ENCODE data around the gene CKAP5. TPM values are rescaled to one million over a fixed set of nuclear protein-coding genes. Genes with fewer than 3 reads are reported as not detected.
"Not testable (repeated sequence)": the region's sequence is repeated elsewhere in the genome, so short reads cannot be mapped to it uniquely, and the experiment has no call there.

Gene CKAP5
- polyA plus RNA-seq, 5 donors = 62.4 to 138 (median 99.3) TPM

DNA sequence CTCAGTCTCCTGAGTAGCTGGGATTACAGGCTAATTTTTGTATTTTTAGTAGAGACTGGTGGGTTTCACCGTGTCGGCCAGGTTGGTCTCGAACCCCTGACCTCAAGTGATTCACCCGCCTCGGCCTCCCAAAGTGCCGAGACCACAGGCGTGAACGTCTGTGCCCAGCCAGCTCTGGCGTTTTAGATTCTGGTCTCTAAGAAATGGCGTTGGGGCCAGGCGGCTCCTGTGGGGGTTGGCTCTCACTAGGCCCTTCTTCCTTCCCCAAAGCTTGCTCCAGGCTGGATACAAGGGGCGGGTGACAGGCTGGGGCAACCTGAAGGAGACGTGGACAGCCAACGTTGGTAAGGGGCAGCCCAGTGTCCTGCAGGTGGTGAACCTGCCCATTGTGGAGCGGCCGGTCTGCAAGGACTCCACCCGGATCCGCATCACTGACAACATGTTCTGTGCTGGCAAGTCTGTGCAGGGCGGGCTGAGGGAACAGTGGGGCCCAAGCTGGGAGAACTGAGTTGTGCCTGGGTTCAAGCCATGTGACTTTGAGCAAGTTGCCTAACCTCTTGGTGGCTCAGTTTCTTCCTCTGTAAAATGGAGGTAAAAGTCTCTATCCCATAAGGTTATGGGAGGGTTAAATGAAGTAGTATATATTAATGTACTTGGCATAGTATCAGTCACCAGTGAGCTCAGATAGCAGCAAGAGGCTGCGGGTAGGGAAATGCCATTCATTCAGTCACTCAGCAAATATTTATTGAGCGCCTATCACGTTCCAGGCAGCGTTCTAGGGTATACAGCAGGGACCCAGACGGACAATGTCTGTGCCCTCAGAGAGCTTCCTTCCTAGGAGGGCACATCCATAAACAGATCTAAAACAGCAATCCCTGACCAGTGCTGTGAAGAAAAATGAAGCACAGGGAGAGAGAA is 116.7 kb downstream of the CKAP5 start:
- no peak for DNase-seq

DNA sequence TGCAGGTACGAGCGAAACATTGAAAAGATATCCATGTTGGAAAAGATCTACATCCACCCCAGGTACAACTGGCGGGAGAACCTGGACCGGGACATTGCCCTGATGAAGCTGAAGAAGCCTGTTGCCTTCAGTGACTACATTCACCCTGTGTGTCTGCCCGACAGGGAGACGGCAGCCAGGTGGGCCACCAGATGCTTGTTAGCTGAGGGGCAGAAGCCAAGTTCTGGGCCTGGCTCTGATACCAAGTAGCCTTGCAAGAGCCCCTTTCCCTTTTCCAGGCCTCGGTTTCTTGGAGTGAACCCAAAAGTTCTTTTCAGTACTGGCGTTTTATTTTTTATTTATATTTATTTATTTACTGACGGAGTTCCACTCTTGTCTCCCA is 117.4 kb downstream of the CKAP5 start:
- no peak for DNase-seq

DNA sequence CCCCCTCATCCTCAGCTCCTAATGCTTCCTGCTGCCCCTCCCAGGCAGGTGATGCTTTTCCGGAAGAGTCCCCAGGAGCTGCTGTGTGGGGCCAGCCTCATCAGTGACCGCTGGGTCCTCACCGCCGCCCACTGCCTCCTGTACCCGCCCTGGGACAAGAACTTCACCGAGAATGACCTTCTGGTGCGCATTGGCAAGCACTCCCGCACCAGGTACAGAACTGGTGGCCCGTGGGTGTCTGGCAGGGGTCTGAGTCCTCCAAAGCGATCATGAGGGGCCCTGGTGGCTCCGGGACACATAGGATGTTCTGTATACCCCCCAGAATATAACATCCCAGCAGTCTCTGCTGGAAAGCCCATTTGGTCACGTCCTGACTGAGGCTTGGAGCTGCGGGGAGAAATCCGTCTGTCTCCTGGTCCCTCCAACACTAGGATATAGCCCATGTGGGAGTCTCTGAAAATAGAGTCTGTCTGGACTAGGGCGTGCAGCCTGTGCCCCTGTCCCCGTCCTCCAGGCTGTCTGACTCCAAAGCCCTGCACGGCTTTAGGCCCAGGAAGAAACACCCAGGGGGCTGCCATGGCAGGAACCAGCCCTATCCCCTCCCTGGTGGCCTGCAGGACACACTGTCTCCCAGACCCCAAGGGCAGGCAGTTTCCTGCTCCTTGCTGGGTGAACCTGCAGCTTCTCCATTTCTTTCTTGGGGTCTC is 118.0 kb downstream of the CKAP5 start:
- no peak for DNase-seq

DNA sequence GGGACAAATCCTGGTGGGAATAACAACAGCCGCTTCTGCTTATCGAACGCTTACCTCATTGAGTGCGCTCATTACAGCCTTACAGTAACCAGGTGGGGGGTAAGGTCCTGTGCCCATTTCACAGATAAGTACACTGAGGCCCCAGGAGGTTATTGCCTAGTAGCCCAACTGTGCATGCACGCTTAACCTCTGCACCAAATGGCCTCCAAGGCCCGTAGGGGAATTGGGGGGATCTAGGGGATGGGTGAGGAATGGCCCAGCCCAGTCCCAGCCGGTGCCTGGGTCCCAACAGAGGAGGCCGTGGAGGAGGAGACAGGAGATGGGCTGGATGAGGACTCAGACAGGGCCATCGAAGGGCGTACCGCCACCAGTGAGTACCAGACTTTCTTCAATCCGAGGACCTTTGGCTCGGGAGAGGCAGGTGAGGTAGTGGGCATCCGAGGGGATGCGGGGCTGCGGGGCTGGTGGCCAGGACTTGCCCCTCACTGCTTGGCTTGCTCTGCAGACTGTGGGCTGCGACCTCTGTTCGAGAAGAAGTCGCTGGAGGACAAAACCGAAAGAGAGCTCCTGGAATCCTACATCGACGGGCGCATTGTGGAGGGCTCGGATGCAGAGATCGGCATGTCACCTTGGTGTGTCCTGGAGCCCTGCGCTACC is 119.7 kb downstream of the CKAP5 start:
- no peak for DNase-seq

DNA sequence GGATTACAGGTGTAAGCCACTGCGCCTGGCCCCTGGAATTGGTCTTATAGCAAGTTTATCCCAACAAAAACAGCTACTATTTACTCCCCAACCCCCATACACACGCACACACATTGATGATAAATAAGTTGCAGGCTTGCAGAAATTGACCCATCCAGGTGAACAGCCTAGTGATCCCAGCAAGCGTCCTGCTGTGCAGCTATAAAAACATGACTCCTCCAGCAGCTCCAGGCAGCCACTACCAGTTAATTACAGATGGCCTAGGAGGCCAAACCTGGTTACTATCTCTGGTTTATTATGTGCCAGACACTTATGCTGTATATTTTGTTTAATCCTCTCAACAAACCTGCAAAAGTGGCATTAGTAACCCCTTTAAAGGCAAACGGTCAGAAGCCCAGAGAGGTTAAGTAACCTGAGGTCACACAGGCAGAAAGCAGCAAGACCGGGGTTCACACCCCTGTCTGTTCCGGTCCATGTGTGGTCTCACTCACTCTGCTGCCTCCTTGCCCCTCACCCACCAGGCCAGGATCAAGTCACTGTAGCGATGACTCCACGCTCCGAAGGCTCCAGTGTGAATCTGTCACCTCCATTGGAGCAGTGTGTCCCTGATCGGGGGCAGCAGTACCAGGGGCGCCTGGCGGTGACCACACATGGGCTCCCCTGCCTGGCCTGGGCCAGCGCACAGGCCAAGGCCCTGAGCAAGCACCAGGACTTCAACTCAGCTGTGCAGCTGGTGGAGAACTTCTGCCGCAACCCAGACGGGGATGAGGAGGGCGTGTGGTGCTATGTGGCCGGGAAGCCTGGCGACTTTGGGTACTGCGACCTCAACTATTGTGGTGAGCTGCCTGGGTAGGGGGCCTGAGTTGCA is 120.5 kb downstream of the CKAP5 start:
- DNase-seq = no peak

DNA sequence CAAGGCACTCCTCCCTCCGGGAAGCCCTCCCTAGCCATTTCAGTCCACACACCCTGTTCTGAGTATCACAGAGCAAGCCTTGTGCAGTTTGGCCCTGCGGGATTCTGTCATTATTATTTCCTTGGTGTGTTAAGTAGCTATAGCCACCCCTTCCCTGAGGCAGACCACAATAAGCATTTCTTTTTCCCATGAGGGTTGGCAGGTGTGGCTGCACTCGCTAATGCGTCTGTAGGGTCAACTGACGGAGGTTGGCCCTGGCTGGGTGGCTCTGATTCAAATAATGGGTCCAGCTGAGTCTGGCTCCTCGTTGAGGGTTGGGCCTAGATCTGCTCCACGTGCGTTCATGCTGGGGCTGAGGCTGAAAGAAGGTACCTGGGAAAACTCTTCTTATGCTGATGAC is 122.0 kb downstream of the CKAP5 start:
- no peak for DNase-seq

DNA sequence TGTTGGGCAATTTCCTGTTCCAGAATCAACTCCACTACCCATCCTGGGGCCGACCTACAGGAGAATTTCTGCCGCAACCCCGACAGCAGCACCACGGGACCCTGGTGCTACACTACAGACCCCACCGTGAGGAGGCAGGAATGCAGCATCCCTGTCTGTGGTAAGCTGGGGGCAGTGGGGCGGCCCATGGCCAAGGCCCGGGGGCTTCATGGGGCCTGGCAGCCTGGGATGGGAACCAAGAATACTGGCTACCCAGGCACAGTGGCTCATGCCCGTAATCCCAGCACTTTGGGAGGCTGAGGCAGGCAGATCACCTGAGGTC is 122.8 kb downstream of the CKAP5 start:
- no peak for DNase-seq

DNA sequence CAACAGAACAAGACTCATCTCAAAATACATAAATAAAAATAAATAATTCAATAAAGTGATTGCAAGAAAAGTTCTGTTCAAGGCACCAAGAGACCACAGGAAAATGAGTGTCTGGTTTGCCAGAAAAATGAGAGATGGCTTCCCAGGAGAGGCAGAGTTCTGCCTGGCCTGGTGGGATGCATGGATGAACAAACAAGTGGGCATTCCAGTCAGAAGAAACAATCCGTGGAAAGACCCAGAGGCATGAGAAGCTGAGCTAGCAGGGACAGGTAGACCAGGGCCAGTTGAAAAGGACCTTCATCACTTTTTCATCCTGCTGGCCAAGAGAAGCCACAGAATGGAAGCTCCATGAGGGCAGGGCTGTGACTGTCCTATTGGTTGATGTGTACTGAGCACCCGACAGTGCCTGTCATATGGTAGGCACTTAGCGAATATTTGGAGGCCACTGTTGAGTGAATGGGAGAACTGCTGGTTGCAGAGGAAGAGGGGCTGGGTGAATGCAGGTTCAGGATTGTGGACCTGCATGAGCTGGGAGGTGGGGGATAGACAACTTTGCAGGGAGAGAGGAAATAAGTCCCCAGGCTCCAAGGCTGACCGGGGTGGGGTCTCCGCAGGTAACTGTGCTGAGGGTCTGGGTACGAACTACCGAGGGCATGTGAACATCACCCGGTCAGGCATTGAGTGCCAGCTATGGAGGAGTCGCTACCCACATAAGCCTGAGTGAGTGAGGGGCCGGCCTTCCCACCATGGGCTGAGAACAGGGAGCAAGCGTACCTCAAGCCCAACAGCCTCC is 123.3 kb downstream of the CKAP5 start:
- no peak for DNase-seq

DNA sequence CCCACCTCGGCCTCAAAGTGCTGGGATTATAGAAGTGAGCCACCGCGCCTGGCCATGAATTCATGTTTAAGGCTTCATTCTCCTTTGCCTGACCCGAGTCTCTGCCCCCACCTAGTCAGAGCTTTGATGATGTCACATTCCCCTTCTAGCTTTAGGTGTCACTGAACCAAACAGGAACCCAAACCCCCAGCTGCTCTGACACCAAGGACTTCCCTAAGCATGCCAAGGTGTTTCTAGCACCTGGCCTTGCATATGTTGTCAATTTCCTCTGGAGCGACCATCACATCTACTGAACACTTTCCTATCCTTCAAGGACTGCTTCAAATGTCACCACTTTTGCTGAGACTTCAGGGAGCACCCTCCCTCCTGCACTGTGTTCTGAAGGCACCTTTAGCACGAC is 124.8 kb downstream of the CKAP5 start:
- no peak for DNase-seq

DNA sequence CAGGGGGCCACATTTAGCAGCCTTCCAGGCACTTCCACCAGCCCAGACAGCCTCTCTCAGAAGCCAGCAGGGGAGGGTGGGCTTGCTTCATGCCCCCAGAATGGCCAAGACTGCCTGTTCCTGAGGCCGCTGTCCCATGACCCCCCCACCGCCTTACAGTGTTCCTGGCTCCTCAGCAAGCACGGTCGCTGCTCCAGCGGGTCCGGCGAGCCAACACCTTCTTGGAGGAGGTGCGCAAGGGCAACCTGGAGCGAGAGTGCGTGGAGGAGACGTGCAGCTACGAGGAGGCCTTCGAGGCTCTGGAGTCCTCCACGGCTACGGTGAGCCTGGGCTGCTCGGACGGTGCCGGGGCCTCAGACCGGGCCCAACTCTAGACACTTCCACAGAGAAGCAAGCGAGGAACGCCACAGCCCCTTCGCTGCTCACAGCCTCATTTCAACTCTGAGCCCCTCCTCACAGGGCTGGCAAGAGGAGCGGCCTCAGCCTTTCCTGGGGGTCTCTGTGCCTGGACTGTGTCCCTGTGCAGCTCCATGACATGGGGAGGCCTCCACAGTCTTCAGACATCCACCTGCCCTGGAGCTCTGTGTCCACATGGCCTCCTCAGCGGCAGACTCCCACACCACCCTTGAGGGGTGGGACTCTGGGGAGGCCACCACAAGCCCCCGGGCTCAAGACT is 126.4 kb downstream of the CKAP5 start:
- no peak for DNase-seq

DNA sequence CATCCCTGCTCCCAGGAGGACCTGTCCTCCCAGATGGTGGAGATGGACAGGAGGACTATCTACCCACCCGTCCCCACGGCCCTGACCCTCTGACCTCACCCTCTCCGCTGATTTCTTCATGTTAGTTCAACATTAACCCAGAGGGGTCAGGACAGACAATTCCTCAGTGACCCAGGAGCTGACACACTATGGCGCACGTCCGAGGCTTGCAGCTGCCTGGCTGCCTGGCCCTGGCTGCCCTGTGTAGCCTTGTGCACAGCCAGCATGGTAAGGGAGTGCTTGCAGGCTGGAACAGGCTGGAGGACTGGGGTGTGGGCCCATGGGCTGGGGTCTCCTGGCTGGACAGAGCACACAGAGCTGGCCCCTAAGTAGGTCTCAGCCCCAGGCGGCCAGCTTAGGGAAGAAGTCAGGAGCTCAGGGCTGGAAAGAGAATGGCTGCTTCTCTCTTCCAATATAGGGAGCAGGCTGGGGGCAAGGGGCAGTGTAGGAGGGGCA is 127.0 kb downstream of the CKAP5 start, which contains the start of gene F2:
Gene F2 (plus strand): TSS at position 166 of the 495 bp plus-strand sequence. CDS start 23 bp downstream, at position 189.
- no peak for DNase-seq

DNA sequence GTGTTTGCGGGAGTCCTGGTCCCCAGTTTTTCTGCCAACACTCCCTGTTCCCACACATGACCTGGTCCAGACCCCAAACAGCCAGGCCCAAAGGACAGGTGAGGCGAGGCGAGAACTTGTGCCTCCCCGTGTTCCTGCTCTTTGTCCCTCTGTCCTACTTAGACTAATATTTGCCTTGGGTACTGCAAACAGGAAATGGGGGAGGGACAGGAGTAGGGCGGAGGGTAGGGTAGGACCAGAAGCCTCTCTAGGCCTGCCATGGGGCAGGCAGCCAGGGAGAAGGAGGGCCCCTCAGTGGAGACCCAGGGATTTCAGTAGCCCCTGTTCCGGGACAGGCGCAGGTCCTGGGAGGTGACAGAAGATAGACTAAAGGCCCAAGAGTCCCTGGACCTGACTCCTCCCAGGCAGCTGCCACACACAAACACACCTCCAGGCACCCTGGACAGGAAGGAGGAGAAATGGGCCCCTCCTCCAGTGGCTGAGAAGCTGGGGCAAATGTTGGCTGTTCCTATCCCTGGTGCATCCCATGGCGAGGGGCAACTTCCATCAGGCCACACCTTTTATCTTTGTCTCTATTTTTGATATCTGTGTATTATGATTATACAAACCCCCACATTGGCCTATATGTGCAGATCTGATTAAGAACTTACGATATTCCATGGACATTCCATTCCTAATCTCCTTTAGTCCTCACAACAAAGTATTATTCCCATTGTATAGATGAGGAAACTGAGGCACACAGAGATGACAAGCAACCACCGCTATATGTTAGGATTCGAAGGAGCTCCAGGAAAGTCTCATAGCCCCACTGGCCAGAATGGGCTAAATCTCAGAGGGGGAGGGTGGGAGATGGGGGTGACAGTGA is 127.7 kb downstream of the CKAP5 start:
- peak in 1 of 2 donors; percentile 8 for DNase-seq

DNA sequence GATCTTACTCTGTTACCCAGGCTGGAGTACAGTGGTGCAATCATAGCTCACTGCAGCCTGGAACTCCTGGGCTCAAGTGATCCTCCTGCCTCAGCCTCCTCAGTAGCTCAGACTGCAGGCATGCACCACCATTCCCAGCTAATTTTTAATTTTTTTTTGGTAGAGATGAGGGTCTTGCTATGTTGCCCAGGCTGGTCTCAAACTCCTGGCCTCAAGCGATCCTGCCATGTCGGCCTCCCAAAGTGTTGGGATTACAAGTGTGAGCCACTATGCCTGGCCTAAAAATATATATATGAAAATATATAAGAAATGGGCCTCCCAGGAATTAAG is 128.3 kb downstream of the CKAP5 start:
- not testable (repeated sequence) for DNase-seq

DNA sequence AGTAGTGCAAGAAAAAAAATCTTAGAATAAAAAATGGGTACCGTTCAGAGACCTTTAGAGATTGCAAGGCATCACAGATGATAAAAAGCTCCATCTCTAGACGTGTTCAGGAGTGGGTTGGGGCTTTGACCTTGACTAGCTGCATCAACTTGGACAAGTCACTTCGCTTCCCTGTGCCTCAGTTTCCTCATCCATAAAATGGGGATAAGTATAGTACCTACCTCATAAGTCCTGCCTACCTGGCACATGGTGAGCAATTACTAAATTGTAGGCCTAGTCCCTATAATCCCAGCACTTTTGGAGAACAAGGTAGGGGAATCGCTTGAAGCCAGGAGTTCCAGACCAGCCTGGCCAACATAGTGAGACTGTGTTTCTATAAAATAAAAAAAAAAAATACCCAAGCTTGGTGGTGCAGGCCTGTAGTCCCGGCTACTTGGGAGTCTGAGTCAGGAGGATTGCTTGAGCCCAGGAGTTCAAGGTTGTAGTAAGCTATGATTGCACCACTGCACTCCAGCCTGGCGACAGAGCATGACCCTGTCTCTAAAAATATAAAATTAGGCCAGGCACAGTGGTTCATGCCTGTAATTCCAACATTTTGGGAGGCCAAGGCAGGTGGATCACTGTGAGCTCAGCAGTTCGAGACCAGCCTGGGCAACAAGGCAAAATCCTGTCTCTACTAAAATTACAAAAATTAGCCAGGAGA is 133.1 kb downstream of the CKAP5 start:
- DNase-seq = no peak

DNA sequence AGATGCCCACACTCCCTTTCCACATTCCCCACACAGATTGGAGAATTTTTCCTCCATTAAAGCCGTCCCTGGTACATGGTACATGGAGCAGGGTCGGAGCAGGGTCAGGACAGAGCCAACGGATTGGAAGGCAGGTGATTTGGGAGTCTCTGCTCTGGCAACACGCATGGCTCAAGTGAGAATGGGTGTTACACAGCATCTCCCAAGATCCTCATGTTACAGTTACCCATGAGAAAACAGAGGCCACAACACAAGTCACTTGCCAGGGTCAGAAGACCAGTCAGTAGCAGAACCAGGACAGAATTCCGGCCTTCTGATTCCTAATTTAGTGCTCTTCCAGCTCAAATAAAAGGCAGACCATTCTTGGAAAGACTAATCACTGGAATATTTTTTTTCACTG is 134.8 kb downstream of the CKAP5 start:
- DNase-seq = no peak

DNA sequence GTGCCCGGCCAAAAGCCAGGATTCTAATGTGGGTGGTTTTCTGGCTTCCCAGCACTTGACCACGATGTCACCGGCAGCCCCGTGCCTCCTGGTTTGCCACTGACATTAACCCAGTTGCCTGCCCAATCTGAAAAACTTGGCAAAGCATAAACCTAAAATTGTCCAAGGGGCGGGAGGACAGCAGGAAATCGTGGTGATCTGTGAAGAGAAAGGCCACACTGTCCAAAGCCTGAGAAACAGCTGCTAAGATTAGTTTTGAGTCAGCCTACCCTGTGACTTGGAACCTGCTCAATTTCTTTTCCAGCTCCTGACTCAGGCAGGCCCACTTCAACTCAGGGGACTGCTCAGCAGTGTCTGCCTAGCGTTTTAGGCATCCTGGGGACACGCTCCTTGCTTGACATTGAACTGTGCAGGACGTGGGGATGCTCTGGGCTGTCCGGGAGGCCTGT is 135.2 kb downstream of the CKAP5 start:
- no peak for DNase-seq

DNA sequence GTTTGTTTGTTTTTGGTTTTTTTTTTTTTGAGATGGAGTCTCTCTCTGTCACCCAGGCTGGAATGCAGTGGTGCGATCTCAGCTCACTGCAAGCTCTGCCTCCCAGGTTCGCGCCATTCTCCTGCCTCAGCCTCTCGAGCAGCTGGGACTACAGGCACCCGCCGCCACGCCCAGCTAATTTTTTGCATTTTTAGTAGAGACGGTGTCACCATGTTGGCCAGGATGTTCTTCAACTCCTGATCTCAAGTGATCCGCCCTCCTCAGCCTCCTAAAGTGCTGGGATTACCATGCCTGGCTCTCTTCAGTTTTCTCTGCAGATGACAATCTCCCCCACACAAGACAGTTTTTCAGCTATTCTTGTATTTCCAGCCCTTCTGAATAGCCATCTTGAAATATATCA is 136.7 kb downstream of the CKAP5 start:
- DNase-seq = not testable (repeated sequence)

DNA sequence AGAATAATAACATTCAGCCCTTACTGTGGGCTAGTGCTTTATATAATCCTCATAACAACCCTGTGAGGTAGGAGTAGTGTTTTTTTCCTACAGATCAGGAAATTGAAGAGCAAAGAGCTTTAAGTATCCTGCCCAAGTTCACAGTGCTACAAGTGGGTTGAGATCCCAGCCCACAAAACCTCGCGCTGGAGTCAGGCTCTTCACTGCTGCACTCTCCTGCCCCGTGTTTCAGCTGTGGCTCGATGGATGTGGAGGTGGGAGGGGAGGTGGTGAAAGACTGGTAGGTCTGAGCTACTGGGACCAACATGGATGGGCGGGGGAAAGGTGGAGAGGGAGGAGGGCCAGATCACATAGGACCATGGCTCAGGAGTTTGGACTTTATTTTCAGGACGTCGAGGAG is 139.2 kb downstream of the CKAP5 start:
- no peak for DNase-seq
